Measurements from ENCODE around the gene HERC3. TPM values are rescaled to one million over a fixed set of nuclear protein-coding genes. Genes with fewer than 3 reads are reported as not detected.

The HERC3 gene
- polyA plus RNA-seq, 3 donors = 30.5 to 36.9 (median 36.7) TPM

DNA sequence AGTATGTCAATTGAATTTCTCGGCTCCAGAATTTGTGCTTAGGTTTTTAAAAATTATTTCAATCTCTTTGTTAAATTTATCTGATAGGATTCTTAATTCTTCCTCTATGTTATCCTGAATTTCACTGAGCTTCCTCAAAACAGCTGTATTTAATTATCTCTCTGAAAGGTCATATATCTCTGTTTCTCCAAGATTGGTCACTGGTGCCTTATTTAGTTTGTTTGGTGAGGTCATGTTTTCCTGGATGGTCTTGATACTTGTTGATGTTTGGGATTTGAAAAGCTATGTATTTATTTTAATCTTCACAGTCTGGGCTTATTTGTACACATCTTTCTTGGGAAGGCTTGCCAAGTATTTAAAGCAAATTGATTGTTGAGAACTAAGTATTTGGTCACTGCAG is 24.7 kb upstream of the HERC3 start:
- Mint-ChIP-seq H3K4me3 (no peak overlapping the region), H3K4me1 (peaks cover 2% of the 10 kb centered on the region), H3K27me3 (ENCODE audit: low read depth in 3 of 3) (peaks cover 0 to 2% (median 2%) of the 10 kb centered on the region in 3 donors), H3K27ac (no peak overlapping the region), H3K9me3 (peaks cover 0 to 4% (median 0%) of the 10 kb centered on the region in 7 donors), H3K36me3 (no peaks in the 10 kb centered on the region)
- no peak for DNase-seq
- TF ChIP-seq, protein P1, sequence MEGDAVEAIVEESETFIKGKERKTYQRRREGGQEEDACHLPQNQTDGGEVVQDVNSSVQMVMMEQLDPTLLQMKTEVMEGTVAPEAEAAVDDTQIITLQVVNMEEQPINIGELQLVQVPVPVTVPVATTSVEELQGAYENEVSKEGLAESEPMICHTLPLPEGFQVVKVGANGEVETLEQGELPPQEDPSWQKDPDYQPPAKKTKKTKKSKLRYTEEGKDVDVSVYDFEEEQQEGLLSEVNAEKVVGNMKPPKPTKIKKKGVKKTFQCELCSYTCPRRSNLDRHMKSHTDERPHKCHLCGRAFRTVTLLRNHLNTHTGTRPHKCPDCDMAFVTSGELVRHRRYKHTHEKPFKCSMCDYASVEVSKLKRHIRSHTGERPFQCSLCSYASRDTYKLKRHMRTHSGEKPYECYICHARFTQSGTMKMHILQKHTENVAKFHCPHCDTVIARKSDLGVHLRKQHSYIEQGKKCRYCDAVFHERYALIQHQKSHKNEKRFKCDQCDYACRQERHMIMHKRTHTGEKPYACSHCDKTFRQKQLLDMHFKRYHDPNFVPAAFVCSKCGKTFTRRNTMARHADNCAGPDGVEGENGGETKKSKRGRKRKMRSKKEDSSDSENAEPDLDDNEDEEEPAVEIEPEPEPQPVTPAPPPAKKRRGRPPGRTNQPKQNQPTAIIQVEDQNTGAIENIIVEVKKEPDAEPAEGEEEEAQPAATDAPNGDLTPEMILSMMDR (IDR thresholded peaks at IDR 0.05) = no peak
- Histone ChIP-seq H3K4me2 (replicated peaks; ENCODE audit: extremely low read depth, low read length, poor library complexity, severe bottlenecking) (no peak overlapping the region), H3K9me3 (replicated peaks in 1 of 2; ENCODE audit: control insufficient read depth in 1 of 2, insufficient read depth in 1 of 2, low read length in 2 of 2) (no peaks in the 10 kb centered on the region), H3K4me3 (replicated peaks in 1 of 3; ENCODE audit: low read depth in 2 of 3, low read length in 3 of 3) (no peak overlapping the region), H4K20me1 (ENCODE audit: insufficient read depth, low read length) (no peaks in the 10 kb centered on the region), H3K27me3 (ENCODE audit: control insufficient read depth in 2 of 2, insufficient read depth in 2 of 2, low read length in 2 of 2) (no peaks in the 10 kb centered on the region), H3K27ac (ENCODE audit: low read depth in 1 of 2, low read length in 2 of 2) (no peak overlapping the region), H2AFZ (ENCODE audit: insufficient read depth, low read depth, low read length, poor library complexity, severe bottlenecking) (no peak overlapping the region), H3K9ac (ENCODE audit: insufficient read depth, low read length, poor library complexity, severe bottlenecking) (no peak overlapping the region), H3K79me2 (ENCODE audit: insufficient read depth, low read length) (no peaks in the 10 kb centered on the region), H3K36me3 (replicated peaks in 1 of 2; ENCODE audit: control insufficient read depth in 1 of 2, insufficient read depth in 2 of 2, low read length in 2 of 2) (no peaks in the 10 kb centered on the region), H3K4me1 (ENCODE audit: control insufficient read depth in 1 of 2, insufficient read depth in 2 of 2, low read length in 2 of 2) (no peaks in the 10 kb centered on the region)
- intact Hi-C loops (cut with micrococcal nuclease) = no loop called here
- WGBS (ENCODE audit: insufficient coverage) = no CpG with 5 or more reads among the region's 1 CpG

DNA sequence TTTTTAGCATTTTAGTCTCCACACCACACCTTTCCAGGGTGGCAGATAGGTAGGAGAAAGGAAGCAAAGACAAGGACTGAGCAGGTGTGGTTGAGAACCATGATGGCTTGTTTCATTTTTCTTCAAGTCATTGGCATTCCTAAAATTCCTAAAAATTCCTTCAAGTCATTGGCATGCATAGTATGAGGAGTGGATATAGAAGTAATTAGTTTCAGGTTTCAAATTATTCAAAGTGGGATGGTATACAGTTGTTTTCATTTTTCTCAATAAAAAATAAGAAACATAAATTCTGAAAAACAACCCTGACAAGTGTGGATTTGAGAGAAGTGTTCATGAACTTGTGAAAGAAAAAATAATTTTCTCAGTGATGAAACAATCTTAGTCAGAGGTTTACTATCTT is 22.3 kb upstream of the HERC3 start:
- H3K36me3 ChIP-seq (replicated peaks in 1 of 2; ENCODE audit: control insufficient read depth in 1 of 2, insufficient read depth in 2 of 2, low read length in 2 of 2) = no peaks in the 10 kb centered on the region
- Mint-ChIP-seq H3K27ac (no peak overlapping the region), H3K4me1 (peaks cover 2% of the 10 kb centered on the region), H3K4me3 (no peak overlapping the region), H3K9me3 (peaks cover 0 to 4% (median 0%) of the 10 kb centered on the region in 7 donors), H3K36me3 (no peaks in the 10 kb centered on the region), H3K27me3 (ENCODE audit: low read depth in 3 of 3) (peaks cover 0 to 2% (median 2%) of the 10 kb centered on the region in 3 donors)
- H3K79me2 ChIP-seq (ENCODE audit: insufficient read depth, low read length) = no peaks in the 10 kb centered on the region
- intact Hi-C loops (cut with micrococcal nuclease) = no loop called here
- TF ChIP-seq, protein P1 (IDR thresholded peaks at IDR 0.05) = no peak
- no peak overlapping the region for H2AFZ ChIP-seq (ENCODE audit: insufficient read depth, low read depth, low read length, poor library complexity, severe bottlenecking)
- no peaks in the 10 kb centered on the region for H3K27me3 ChIP-seq (ENCODE audit: control insufficient read depth in 2 of 2, insufficient read depth in 2 of 2, low read length in 2 of 2)
- no peak overlapping the region for H3K9ac ChIP-seq (ENCODE audit: insufficient read depth, low read length, poor library complexity, severe bottlenecking)
- H3K27ac ChIP-seq (ENCODE audit: low read depth in 1 of 2, low read length in 2 of 2) = no peak overlapping the region
- no peak overlapping the region for H3K4me2 ChIP-seq (replicated peaks; ENCODE audit: extremely low read depth, low read length, poor library complexity, severe bottlenecking)
- H3K9me3 ChIP-seq (replicated peaks in 1 of 2; ENCODE audit: control insufficient read depth in 1 of 2, insufficient read depth in 1 of 2, low read length in 2 of 2) = no peaks in the 10 kb centered on the region
- H3K4me1 ChIP-seq (ENCODE audit: control insufficient read depth in 1 of 2, insufficient read depth in 2 of 2, low read length in 2 of 2) = no peaks in the 10 kb centered on the region
- no peak for DNase-seq
- no peak overlapping the region for H3K4me3 ChIP-seq (replicated peaks in 1 of 3; ENCODE audit: low read depth in 2 of 3, low read length in 3 of 3)
- no peaks in the 10 kb centered on the region for H4K20me1 ChIP-seq (ENCODE audit: insufficient read depth, low read length)
